ENCODE measurements around the gene CDH5. TPM values are rescaled to one million over a fixed set of nuclear protein-coding genes. Genes with fewer than 3 reads are reported as not detected.

The CDH5 gene
- total and polyA plus RNA-seq, 4 donors: 5.5 to 21.9 (median 17.5) TPM

DNA sequence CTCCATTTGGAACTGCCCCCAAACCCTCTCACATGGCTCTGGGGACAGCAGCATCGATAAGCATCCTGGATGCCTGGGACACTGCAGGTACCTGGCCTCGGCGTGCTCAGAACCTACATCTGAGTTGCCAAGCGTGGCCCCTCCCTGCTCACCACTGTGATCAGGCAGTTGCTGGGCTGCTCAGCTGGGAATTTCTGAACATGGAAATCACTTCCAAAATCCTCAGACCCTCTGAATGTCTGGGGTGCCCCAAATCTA is 6.3 kb downstream of the CDH5 start (continued):
- TF ChIP-seq, protein P1, sequence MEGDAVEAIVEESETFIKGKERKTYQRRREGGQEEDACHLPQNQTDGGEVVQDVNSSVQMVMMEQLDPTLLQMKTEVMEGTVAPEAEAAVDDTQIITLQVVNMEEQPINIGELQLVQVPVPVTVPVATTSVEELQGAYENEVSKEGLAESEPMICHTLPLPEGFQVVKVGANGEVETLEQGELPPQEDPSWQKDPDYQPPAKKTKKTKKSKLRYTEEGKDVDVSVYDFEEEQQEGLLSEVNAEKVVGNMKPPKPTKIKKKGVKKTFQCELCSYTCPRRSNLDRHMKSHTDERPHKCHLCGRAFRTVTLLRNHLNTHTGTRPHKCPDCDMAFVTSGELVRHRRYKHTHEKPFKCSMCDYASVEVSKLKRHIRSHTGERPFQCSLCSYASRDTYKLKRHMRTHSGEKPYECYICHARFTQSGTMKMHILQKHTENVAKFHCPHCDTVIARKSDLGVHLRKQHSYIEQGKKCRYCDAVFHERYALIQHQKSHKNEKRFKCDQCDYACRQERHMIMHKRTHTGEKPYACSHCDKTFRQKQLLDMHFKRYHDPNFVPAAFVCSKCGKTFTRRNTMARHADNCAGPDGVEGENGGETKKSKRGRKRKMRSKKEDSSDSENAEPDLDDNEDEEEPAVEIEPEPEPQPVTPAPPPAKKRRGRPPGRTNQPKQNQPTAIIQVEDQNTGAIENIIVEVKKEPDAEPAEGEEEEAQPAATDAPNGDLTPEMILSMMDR (IDR thresholded peaks at IDR 0.05; ENCODE audit: low read depth, low read length, missing input control): no peak

DNA sequence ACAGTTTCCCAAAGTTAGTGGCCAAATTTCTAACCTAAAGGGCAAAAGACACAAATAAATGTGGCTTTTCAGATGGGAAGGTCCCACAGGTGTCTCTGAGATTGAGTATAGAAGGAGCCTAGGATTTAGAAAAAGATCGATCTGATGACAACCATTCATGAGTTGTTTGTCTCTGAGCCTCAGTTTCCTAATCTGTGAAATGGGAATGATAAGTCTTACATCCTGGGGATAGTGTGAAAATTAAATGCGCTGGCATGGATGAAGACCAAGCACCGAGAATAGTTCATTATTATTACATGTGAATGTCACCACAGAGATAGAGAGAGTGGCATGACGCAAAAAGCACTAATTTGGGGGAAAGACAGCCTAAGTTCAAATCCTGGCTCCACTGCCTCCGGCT is 7.2 kb downstream of the CDH5 start:
- H3K36me3 ChIP-seq (ENCODE audit: control insufficient read depth in 4 of 4, insufficient read depth in 3 of 4, low read depth in 1 of 4, low read length in 3 of 4): no peaks in the 10 kb centered on the region
- H3K27me3 ChIP-seq (ENCODE audit: control insufficient read depth in 4 of 4, insufficient read depth in 4 of 4, low read length in 3 of 4): no peaks in the 10 kb centered on the region
- H3K9ac ChIP-seq (ENCODE audit: low read depth in 1 of 2, low read length in 2 of 2): no peak overlapping the region
- H3K4me3 ChIP-seq (ENCODE audit: low read depth in 1 of 3, low read length in 3 of 3): no peak overlapping the region
- H3K4me1 ChIP-seq (ENCODE audit: control insufficient read depth in 4 of 4, insufficient read depth in 4 of 4, low read length in 3 of 4): peaks cover 0 to 14% (median 2%) of the 10 kb centered on the region in 4 donors
- no peak for DNase-seq (ENCODE audit: low spot score)
- H3K9me3 ChIP-seq (ENCODE audit: control insufficient read depth in 4 of 4, low read length in 3 of 4): no peaks in the 10 kb centered on the region
- no peak overlapping the region for H3K27ac ChIP-seq (ENCODE audit: low read depth in 1 of 2, low read length in 2 of 2)
- TF ChIP-seq, protein P2, sequence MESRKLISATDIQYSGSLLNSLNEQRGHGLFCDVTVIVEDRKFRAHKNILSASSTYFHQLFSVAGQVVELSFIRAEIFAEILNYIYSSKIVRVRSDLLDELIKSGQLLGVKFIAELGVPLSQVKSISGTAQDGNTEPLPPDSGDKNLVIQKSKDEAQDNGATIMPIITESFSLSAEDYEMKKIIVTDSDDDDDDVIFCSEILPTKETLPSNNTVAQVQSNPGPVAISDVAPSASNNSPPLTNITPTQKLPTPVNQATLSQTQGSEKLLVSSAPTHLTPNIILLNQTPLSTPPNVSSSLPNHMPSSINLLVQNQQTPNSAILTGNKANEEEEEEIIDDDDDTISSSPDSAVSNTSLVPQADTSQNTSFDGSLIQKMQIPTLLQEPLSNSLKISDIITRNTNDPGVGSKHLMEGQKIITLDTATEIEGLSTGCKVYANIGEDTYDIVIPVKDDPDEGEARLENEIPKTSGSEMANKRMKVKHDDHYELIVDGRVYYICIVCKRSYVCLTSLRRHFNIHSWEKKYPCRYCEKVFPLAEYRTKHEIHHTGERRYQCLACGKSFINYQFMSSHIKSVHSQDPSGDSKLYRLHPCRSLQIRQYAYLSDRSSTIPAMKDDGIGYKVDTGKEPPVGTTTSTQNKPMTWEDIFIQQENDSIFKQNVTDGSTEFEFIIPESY (IDR thresholded peaks at IDR 0.05): no peak
- TF ChIP-seq, protein P1 (IDR thresholded peaks at IDR 0.05; ENCODE audit: low read depth, low read length, missing input control): no peak
- no peak for TF ChIP-seq JUND (IDR thresholded peaks at IDR 0.05)
- no peak for TF ChIP-seq YY1 (IDR thresholded peaks at IDR 0.05)
- no peak for TF ChIP-seq EGR1 (IDR thresholded peaks at IDR 0.05; ENCODE audit: low read depth in 2 of 2)
- TF ChIP-seq HNF4G (IDR thresholded peaks at IDR 0.05): no peak
- TF ChIP-seq FOXA1 (IDR thresholded peaks at IDR 0.05): no peak
- no peak for TF ChIP-seq SP1 (IDR thresholded peaks at IDR 0.05)
- TF ChIP-seq, protein P3, sequence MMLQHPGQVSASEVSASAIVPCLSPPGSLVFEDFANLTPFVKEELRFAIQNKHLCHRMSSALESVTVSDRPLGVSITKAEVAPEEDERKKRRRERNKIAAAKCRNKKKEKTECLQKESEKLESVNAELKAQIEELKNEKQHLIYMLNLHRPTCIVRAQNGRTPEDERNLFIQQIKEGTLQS (IDR thresholded peaks at IDR 0.05): no peak
- TF ChIP-seq, protein P4, sequence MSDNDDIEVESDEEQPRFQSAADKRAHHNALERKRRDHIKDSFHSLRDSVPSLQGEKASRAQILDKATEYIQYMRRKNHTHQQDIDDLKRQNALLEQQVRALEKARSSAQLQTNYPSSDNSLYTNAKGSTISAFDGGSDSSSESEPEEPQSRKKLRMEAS (IDR thresholded peaks at IDR 0.05): no peak
- no peak for TF ChIP-seq TAF1 (conservative IDR thresholded peaks at IDR 0.05)
- TF ChIP-seq, protein P5, sequence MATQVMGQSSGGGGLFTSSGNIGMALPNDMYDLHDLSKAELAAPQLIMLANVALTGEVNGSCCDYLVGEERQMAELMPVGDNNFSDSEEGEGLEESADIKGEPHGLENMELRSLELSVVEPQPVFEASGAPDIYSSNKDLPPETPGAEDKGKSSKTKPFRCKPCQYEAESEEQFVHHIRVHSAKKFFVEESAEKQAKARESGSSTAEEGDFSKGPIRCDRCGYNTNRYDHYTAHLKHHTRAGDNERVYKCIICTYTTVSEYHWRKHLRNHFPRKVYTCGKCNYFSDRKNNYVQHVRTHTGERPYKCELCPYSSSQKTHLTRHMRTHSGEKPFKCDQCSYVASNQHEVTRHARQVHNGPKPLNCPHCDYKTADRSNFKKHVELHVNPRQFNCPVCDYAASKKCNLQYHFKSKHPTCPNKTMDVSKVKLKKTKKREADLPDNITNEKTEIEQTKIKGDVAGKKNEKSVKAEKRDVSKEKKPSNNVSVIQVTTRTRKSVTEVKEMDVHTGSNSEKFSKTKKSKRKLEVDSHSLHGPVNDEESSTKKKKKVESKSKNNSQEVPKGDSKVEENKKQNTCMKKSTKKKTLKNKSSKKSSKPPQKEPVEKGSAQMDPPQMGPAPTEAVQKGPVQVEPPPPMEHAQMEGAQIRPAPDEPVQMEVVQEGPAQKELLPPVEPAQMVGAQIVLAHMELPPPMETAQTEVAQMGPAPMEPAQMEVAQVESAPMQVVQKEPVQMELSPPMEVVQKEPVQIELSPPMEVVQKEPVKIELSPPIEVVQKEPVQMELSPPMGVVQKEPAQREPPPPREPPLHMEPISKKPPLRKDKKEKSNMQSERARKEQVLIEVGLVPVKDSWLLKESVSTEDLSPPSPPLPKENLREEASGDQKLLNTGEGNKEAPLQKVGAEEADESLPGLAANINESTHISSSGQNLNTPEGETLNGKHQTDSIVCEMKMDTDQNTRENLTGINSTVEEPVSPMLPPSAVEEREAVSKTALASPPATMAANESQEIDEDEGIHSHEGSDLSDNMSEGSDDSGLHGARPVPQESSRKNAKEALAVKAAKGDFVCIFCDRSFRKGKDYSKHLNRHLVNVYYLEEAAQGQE (IDR thresholded peaks at IDR 0.05): no peak
- TF ChIP-seq HNF4A (conservative IDR thresholded peaks at IDR 0.05): no peak
- WGBS: 90% methylated on average over 5 of the region's 5 CpGs
